ENCODE results near the gene PCDHB11. TPM values are rescaled to one million over a fixed set of nuclear protein-coding genes. Genes with fewer than 3 reads are reported as not detected.
"Not testable (repeated sequence)": the region's sequence is repeated elsewhere in the genome, so short reads cannot be mapped to it uniquely, and the experiment has no call there.

PCDHB11 gene
- total RNA-seq, 1 donor from 2014 or later: 10.5 TPM

DNA sequence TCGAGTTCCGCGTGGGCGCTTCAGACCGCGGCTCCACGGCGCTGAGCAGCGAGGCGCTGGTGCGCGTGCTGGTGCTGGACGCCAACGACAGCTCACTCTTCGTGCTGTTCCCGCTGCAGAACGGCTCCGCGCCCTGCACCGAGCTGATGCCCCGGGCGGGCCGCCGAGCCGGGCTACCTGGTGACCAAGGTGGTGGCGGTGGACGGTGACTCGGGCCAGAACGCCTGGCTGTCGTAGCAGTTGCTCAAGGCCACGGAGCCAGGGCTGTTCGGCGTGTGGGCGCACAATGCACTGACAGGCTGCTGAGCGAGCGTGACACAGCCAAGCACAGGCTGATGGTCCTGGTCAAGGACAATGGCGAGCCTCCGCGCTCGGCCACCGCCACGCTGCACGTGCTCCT is 42.1 kb downstream of the PCDHB11 start:
- no peak for DNase-seq

DNA sequence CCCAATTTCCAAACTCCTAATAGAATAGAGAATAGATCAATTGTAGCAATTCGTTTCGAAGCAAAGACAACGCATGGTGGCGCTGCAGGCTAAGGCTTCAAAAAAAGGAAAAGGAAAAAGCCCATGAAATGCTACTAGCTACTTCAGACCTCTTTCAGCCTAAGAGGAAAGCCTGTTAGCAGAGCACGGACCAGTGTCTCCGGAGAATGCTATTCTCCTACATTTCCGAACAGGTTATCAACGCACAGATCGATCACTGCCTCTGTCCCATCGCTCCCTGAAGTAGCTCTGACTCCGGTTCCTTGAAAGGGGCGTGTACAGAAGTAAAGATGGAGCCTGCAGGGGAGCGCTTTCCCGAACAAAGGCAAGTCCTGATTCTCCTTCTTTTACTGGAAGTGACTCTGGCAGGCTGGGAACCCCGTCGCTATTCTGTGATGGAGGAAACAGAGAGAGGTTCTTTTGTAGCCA is 45.9 kb downstream of the PCDHB11 start, which contains the start of gene PCDHB15:
TSS of gene PCDHB15 (plus strand) at position 146 of the 468 bp plus-strand sequence. CDS start at position 330, 184 bp downstream.
- no peak for DNase-seq

DNA sequence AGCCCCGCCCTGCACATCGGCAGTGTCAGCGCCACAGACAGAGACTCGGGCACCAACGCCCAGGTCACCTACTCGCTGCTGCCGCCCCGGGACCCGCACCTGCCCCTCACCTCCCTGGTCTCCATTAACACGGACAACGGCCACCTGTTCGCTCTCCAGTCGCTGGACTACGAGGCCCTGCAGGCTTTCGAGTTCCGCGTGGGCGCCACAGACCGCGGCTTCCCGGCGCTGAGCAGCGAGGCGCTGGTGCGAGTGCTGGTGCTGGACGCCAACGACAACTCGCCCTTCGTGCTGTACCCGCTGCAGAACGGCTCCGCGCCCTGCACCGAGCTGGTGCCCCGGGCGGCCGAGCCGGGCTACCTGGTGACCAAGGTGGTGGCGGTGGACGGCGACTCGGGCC is 47.5 kb downstream of the PCDHB11 start:
- not testable (repeated sequence) for DNase-seq

DNA sequence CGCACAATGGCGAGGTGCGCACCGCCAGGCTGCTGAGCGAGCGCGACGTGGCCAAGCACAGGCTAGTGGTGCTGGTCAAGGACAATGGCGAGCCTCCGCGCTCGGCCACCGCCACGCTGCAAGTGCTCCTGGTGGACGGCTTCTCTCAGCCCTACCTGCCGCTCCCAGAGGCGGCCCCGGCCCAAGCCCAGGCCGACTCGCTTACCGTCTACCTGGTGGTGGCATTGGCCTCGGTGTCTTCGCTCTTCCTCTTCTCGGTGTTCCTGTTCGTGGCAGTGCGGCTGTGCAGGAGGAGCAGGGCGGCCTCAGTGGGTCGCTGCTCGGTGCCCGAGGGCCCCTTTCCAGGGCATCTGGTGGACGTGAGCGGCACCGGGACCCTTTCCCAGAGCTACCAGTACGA is 48.0 kb downstream of the PCDHB11 start:
- DNase-seq: not testable (repeated sequence)

DNA sequence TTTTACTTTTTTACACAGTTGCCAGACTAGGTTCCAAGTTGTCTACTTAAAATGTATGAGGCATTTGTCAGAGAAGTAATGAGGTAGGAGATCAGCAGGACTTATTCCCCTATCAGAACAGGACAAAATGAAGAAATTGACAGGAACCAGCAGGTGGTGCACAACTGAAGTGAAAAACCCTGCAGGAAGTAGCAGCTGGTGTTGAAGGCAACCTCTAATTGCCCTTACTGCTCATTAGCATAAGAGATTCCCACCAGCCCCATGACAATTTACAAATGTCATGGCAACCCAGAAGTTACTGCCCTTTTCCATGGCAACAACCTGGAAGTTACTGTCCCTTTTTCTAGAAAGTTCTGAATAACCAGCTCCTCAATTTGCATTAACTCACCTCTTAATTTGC is 51.1 kb downstream of the PCDHB11 start:
- DNase-seq: no peak

Other genes starting within 250 kb of the PCDHB11 start
- gene PCDHAC2, start 233.2 kb upstream of the PCDHB11 start, total RNA-seq: 33.5 TPM
- gene PCDHB1, start 148.3 kb upstream of the PCDHB11 start, total RNA-seq: 0.31 TPM
- gene PCDHB2, start 105.0 kb upstream of the PCDHB11 start, total RNA-seq: 14.2 TPM
- 10.3 TPM for gene PCDHB3, start 99.2 kb upstream of the PCDHB11 start, total RNA-seq
- gene PCDHB4, start 77.8 kb upstream of the PCDHB11 start, total RNA-seq: 4.7 TPM
- gene PCDHB5, start 64.4 kb upstream of the PCDHB11 start, total RNA-seq: 9.7 TPM
- gene PCDHB6, start 49.6 kb upstream of the PCDHB11 start, total RNA-seq: 3.1 TPM
- 13.4 TPM for gene PCDHB7, start 27.0 kb upstream of the PCDHB11 start, total RNA-seq
- gene PCDHB8, start 21.8 kb upstream of the PCDHB11 start, total RNA-seq: 8.6 TPM
- gene PCDHB16, start 17.2 kb upstream of the PCDHB11 start, total RNA-seq: 4.5 TPM
- 6.1 TPM for gene PCDHB9, start 12.5 kb upstream of the PCDHB11 start, total RNA-seq
- 13.1 TPM for gene PCDHB10, start 7.3 kb upstream of the PCDHB11 start, total RNA-seq
- 14.8 TPM for gene PCDHB12, start 9.1 kb downstream of the PCDHB11 start, total RNA-seq
- 9.2 TPM for gene PCDHB13, start 14.3 kb downstream of the PCDHB11 start, total RNA-seq
- 13.4 TPM for gene PCDHB14, start 23.7 kb downstream of the PCDHB11 start, total RNA-seq
- 22.1 TPM for gene PCDHB15, start 45.8 kb downstream of the PCDHB11 start, total RNA-seq
- not detected for gene SLC25A2, start 104.4 kb downstream of the PCDHB11 start, total RNA-seq
- 127 TPM for gene TAF7, start 121.2 kb downstream of the PCDHB11 start, total RNA-seq
- gene PCDHGA1, start 130.9 kb downstream of the PCDHB11 start, total RNA-seq: 4.8 TPM
- 6.9 TPM for gene PCDHGA2, start 139.1 kb downstream of the PCDHB11 start, total RNA-seq
- 4.7 TPM for gene PCDHGA3, start 144.2 kb downstream of the PCDHB11 start, total RNA-seq
- 7.8 TPM for gene PCDHGB1, start 150.5 kb downstream of the PCDHB11 start, total RNA-seq
- 8.4 TPM for gene PCDHGA4, start 155.4 kb downstream of the PCDHB11 start, total RNA-seq
- 8.3 TPM for gene PCDHGB2, start 160.4 kb downstream of the PCDHB11 start, total RNA-seq
- 6.6 TPM for gene PCDHGA5, start 164.5 kb downstream of the PCDHB11 start, total RNA-seq
- 12.3 TPM for gene PCDHGB3, start 170.6 kb downstream of the PCDHB11 start, total RNA-seq
- gene PCDHGA6, start 174.3 kb downstream of the PCDHB11 start, total RNA-seq: 12.3 TPM
- gene PCDHGA7, start 183.1 kb downstream of the PCDHB11 start, total RNA-seq: 8.4 TPM
- 12.9 TPM for gene PCDHGB4, start 188.1 kb downstream of the PCDHB11 start, total RNA-seq
- gene PCDHGA8, start 193.0 kb downstream of the PCDHB11 start, total RNA-seq: 8.0 TPM
- 18.1 TPM for gene PCDHGB5, start 198.3 kb downstream of the PCDHB11 start, total RNA-seq
- 11.9 TPM for gene PCDHGA9, start 203.2 kb downstream of the PCDHB11 start, total RNA-seq
- 12.8 TPM for gene PCDHGB6, start 208.4 kb downstream of the PCDHB11 start, total RNA-seq
- gene PCDHGA10, start 213.4 kb downstream of the PCDHB11 start, total RNA-seq: 12.0 TPM
- 15.6 TPM for gene PCDHGB7, start 218.1 kb downstream of the PCDHB11 start, total RNA-seq
- gene PCDHGA11, start 221.4 kb downstream of the PCDHB11 start, total RNA-seq: 16.4 TPM
- 6.9 TPM for gene PCDHGA12, start 230.9 kb downstream of the PCDHB11 start, total RNA-seq

All from occipital lobe (tissue), 2 donors.